Measurements from ENCODE around the gene PLA2G6.
"Not testable (repeated sequence)": the region's sequence is repeated elsewhere in the genome, so short reads cannot be mapped to it uniquely, and the experiment has no call there.

Gene PLA2G6

DNA sequence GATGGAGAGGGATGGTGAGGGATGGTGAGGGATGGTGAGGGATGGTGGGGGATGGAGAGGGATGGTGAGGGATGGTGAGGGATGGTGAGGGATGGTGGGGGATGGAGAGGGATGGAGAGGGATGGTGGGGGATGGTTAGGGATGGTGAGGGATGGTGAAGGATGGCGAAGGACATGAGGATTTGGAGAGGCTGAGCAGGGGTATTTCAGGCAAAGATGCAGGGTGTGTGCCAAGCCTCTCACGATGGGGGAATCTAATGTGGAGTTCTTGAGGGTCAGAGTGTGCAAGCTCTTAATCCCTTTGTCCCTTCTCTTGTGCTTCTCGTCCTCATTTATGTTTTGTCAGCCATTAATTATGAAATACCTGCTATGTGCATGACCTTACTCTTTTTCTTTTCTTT lies 7.5 kb upstream of the PLA2G6 start:
- ATAC-seq = no peak

DNA sequence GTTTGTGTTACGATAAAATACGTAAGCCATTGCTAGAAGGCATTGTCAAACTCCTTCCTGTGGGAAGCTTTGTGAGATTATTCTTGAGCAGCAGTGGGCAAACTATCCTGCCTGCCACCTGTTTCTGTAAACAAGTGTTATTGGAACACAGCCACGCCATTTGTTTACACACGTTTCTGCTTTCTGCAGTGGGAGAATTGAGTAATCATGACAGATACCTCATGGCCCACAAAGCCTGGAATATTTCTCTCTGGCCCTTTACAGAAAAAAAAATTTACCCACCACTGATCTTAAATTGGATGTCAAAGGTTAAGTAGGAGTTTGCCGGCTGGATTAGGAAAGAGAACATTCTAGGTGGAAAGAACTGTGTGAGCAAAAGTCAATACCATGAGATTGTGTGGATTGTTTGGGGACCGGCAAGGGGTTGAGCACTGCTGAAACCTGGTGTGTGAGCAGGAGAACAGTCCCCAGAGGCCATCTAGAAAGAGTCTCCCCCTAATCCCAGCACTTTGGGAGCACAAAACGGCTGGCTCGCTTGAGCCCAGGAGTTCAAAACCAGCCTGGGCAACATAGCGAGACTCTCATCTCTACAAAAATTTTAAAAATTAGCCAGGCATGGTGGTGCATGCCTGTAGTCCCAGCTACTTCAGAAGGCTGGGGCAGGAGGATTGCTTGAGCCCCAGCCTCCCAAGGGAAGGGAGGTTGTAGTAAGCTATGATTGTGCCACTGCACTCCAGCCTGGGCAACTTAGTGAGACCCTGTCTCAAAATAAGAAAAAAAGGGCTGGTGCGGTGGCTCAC lies 6.0 kb upstream of the PLA2G6 start:
- no peak for ATAC-seq

DNA sequence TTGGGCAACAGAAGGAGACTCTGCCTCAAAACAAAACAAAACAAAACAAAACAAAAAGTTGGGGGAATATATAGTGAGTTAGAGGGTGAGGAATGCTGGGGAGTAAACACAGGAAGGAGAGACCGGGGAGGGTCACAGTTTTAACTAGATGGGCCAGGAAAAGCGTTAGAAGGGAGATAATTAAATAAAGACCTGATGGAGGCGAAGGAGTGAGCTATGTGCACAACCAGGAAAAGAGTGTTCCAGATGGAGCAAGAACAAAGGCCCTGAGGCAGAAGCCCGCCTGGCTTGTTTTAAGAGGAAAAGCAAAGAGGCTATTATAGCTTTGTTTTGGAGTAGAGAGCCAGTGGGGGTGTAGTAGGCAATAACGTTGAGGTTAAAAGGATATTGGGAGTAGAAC lies 4.8 kb upstream of the PLA2G6 start:
- no peak for ATAC-seq

DNA sequence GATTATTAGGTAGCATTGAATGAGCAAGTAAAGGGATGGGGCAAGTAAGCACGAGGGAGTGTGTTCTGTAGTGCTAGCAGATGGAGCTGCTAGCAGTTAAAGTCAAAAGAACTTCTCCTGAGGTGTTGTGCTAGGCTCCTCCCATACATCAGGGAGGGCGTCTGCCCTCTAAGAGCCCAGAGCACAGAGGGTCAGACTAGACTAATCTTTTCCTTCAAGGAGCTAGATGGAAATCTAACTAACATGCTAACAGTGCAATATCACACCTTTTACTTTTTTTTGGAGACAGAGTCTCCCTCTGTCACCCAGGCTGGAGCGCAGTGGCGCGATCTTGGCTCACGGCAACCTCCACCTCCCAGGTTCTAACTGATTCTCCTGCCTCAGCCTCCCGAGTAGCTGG lies 3.2 kb upstream of the PLA2G6 start:
- ATAC-seq = no peak

DNA sequence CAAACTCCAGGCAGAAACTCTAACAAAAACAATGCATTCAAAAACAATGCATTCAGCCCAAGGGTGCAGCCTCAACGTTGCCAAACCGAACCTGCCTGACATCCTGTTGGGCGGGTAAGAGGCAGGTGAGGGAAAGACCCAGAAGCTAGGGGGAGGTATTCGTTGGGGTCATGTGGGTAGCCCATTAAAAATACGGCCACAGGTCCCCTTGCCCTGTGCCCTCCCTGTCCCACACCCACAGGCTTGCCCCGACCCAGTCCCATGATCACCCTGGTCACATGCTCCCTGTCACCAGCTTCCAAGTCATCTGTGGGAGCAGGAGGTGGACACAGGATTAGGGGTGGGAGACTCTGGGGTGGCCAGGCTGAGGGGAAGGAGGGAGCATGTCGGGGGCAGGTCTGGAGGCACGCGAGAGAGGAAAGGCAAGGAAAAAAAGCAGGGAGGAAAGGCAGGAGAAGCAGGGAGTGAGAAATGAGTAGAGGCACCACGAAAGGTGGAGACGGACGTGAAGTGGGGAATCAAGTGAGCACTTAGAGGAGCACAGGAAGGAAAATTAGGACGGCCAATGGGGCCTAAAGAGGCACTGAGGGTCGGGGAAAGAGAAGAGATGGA lies 683 bp downstream of the PLA2G6 start:
- ATAC-seq = no peak

DNA sequence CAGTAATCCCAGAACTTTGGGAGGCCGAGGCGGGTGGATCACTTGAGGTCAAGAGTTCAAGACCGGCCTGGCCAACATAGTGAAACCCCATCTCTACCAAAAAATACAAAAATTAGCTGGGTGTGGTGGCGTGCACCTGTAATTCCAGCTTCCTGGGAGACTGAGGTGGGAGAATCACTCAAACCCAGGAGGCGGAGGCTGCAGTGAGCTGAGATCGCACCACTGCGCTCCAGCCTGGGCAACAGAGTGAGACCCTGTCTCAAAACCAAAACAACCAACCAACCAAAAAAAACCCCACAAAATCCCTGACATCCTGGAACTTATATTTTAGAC lies 3.1 kb downstream of the PLA2G6 start:
- not testable (repeated sequence) for ATAC-seq

DNA sequence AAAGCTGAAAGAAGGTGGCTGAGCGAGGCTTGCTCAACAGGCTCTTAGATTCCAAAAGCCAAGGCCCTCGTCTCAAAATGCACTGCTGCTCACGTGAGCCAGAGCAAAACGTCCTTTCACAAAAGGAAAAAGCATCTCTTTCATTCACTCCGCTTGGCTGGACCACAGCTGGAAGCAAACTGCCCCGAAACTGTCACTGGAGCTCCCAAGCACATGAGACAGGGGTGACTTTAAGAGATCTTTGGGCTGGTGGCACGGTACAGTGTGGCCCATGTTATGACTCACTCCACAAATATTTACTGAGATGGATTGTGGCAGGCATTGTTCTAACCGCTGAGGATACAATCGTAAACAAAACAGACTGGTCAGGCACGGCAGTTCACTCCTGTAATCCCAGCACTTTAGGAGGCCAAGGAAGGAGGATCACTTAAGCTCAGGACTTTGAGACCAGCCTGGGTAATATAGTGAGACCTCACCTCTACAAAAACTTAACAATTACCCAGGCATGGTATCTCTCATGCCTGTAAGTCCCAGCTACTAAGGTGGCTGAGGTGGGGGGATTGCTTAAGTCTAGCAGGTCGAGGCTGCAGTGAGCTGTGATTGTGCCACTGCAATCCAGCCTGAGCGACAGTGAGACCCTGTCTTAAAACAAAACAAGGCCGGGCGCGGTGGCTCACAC lies 3.6 kb downstream of the PLA2G6 start:
- ATAC-seq = no peak

DNA sequence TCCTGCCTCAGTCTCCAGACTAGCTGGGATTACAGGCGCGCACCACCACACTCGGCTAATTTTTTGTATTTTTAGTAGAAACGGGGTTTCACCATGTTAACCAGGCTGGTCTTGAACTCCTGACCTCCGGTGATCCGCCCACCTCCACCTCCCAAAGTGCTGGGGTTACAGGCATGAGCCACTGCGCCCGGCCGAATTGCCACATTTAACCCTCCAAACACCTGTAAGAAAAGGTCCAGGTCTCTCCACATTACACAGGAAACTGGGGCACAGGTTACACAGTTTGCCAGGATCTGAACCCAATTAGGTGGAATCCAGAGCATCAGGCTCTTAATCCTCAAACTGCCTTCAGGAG lies 4.1 kb downstream of the PLA2G6 start:
- not testable (repeated sequence) for ATAC-seq

DNA sequence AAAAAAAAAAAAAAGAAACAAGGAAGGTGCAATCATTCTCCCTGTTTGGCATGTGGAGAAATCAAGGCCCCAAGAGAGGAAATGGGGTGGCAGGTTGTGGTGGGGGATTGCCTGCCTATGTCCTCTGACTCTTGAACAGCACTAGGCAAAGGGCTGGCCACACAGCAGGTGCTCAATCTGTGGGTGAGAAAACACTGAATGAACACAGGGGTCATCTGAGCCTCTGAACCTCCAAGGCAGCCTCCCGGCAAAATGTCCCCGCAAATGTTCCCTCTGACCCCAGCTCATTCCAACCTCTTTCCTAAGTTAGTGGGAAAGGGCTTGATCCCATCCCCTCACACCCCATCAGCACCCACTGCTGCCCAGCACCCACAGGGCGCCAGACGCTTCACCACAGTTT lies 4.6 kb downstream of the PLA2G6 start:
- no peak for ATAC-seq

DNA sequence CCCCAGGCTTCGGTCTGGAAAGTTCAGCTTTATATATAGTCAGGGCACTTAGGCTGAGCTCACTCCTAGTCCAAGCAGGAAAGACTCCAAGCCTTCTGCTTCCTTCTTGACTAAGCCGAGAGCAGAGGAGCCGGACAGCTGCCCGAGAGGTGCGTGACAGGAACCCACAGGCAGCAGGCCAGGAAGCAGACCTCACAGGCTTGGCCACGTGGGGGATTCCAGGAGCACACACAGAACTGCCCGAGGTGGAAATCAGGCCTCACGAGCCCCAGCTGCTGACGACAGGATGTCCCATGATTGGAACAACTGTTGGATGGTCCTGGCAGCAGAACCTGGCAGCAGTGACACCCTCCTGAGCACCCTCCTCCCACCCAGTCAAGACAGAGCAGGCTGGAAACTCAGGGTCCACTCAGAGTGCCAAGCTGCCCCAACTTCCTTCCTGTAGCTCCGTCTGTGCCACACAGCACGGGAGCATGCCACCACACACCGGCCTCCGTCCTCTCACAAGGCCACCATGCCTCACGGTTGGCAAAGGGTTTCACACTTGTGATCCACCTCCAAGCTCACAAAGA lies 5.4 kb downstream of the PLA2G6 start:
- peak in 1 of 2 donors; percentile 2 for ATAC-seq

DNA sequence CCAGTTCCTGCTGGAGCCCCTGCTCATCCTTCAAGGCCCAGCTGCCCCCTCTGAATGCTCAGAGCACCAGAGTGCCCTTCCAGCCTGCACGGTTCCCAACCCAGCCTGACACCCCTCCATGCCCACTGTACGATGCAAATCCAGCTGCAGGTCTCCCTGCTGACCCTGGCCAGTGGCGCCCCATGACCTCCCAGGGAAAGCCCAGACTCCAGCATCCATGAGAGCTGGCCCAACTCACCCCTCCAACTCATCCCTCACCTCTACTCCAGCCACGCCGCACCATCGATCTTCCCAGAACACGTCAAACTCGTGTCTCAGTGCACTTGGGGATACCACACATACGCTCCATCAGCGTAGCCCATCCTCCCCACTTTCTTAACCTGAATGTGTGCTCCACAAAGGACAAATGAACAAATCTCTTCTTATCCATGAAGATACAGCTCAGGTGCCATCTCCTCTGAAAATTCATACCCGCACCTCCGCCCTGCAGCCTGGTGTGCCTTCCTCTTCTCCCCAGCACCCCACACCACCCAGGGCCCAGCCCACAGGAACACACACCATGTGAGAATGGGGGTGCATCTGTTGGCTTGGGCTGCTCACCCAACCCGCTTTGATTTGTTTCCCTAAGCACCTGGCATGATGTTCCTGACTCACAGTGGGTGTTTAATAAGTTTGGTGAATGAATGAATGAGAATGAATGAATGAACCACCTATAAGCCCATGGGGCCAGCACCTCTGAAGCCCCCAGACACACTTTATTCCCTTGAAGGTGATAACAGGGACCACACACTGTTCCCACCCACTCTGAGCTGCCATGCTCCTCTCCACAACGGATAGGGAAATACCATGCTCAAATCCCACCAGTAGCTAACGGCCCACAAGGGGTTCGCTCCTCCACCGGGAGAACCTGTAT lies 6.2 kb downstream of the PLA2G6 start:
- no peak for ATAC-seq

DNA sequence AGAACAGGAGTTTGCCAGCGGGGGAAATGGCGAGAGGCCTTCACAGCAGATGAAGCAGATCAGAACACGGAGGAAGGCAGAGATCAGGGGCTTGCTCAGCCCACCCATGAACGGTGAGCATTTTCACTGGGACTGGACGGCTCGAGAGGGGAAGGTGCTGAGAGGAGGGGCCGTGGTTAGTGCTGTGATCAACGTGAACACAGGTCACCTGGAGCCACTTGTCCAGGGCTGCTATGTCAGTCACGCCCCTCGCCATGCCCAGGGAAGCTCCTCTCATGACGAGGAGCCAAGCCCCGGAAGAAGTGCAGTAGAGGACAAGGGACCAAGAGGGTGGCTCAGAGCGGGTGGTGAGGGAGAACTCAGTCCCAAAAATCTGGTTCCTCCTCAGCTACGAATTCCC lies 7.0 kb downstream of the PLA2G6 start:
- no peak for ATAC-seq

DNA sequence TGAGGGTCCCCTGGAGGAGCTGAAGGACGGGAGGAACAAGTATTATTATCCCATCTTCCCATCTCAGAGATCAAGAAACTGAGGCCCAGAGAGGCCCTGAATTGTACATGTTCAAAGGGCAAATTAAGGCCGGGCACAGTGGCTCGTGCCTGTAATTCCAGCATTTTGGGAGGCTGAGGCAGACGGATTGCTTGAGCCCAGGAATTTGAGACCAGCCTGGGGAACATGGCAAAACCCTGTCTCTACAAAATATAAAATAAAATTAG lies 8.1 kb downstream of the PLA2G6 start:
- ATAC-seq = no peak

DNA sequence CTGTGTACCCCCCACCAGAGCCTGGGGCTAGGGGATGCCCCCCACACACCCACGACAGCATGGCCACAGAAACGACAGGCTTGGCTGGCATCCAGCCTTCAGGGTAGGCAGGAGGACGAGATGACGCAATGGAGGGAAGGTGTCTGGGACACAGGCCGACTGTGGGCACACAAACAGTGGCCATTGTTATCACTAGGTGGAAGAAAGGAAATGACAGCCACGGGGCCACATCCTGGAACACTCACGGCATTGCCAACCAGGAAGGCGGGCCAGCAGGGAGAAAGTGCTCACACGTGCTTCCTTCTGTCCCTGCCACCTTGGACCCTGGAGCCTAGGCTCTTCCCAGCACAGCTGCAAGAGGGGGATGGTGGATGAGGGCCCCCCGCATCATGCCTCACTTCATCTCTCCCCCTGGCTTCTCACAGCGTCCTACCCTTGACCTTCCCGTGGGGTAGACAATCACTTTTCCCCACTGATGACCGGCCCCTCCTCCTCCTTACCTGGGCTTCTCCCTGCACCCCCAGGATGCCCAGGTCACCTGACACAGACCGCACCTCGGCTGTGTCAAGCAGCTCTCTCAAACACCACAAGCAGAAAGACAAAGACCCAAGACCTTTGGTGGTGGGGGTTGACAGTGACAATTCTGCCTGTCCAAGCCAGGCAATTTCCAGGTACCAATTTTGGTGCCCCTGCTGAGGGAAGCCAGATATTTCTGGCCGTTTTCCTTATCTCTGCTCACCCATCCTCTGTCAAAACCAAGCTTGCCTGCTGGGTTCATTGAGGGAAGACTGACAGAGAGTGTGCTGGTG lies 8.6 kb downstream of the PLA2G6 start:
- no peak for ATAC-seq

DNA sequence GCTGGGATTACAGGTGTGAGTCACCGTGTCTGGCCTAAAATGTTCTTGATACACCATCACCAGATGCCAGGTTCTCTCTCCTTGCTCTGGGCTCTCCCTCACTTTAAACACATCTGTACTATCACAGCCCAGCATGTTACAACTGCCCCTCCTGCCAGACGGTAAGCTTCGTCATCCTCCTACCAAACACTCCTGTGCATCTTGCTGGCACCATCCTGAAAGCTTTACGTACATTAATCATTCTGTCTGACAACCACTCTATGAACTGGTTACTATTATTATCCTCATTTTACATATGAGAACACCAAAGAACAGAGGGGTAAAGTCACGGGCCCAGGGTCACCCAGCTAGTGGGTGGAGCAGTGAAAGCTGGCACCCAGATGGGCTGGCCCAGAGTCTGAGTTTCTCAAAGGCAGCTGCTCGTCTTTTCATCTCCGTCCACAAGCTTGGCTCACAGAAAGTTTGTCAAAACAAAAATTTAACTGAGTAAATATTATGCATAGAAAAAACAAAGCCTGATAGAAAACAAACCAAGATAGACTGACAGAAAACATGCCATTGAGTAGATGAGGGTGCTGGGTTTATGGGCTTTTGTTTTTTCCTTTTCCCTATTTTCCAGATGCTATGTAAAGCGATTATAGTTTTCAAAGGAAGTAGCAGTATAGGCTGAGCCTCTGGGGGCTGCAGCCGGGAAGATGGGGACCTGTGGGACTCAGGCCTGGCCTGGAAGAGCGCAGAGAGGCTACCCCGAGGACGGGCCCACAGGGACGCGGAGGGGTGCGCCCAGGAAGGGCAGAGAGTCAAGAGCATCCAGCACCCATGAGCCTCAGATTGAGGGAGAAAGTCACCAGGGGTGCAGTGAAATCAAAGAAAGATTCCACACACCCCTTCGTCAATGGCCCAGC lies 9.5 kb downstream of the PLA2G6 start:
- ATAC-seq = no peak

DNA sequence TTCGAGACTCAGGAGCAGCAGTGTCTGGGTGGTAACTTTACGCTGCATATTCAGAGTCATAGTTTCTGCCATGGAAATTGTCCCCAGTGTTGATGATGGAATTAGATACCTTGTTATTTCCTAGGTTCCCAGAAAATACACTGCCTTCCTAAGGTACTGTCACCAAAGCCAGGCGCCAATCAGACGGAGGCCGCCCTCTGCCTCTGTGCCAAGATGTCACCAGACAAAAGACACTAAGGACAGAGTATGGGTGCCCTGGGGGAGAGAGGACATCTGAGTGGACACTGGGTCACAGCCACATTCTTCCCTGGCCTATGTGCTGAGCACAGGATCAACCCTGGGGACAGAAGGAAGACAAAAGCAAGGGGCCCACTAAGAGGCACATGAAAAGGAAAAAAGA lies 11.2 kb downstream of the PLA2G6 start:
- ATAC-seq = no peak

DNA sequence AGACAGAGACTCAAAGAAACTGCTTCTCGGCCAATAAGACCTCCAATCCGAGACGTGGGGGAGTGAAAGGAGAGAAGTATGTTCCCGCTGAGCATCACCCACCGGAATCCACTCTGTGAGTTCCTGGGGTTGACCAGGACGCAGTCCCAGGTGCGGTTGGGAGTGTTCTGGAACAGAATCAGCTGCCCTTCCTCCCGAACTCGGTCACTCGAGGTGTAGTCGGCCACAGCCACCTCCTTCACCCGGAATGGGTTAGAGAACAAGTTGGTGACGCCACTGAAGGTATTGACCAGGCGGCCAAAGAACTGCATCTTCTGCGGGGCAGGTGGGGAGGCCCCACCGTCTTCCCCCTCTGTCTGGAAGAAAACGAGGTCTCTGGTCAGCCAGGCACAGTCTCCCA lies 12.5 kb downstream of the PLA2G6 start:
- no peak for ATAC-seq

DNA sequence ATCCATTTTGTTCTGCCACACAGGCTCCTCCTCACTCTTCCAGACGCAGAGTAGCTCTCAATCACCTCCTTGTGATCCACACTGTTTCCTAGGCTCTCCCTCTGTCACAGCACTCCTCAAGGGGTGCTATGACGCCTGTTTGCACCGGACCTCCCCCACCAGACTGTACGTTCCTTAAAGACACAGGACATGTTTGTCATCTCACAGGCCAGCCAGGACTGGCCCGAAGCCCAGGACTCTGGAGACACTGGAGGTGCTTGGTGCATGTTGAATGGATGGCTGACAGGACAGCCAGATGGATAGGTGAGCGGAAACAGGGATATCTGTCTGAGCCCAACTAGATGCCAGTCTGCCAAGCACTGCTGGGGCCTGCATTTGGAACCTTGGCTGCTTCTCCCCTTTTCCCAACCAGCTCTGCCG lies 13.6 kb downstream of the PLA2G6 start:
- no peak for ATAC-seq

DNA sequence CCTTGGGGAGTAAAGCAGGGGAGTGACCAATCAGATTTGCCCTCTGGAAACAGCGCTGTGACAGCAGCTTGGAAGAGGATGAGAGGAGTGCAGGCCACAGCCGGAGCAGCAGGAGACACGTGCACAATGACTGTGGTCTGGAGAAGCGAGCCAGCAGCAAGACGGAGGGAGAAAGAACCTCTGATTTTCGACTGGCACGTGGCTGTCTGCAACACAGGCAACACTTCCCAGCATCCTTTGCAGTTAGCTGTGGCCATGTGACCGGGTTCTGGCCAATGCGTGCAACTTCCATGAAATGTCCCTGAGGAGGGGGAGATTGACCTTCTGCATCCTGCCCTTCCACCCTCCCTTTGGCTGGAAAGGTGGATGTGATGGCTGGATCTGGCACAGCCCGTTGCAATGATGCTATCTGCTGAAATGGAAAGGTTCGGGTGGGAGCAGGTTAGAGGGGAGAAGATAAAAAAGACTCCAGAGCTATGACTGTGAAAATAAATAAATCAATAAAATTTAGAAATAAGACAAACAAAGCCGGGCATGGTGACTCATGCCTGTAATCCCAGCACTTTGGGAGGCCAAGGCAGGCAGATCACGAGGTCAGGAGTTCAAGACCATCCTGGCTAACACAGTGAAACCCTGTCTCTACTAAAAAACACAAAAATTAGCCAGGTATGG lies 15.6 kb downstream of the PLA2G6 start:
- no peak for ATAC-seq

DNA sequence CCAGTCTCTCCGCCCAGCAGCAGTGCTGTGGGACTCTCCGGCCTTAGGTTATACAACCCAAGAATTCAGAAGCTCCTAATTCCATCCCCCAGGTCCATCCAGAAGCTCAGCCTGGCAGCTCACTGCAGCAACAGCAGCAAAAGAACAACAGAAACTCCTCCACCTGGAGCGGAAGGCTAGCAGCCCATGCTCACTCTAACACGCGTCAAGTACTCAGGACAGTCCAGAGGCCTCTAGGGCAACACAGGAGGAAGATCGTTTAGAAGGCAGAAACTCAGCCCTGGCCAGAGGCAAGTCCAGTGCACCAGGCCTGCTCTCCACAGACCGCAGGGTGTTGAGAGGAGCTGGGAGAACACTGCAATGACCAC lies 17.1 kb downstream of the PLA2G6 start:
- ATAC-seq = no peak
